Left hindlimb (tissue), 1 donor: Measurements from ENCODE around the gene HLF.

ENCODE experiments used
- DNase-seq: peaks from one replicate; pipeline ENCODE4 v3.0.0-alpha.2; 2018

The HLF gene

GRCh38 chr17:55258578-55259135 lies 6.1 kb upstream of the HLF start:
- DNase-seq = no peak

- no peak for DNase-seq
Observed at GRCh38 chr17:55259684-55260111, 5.1 kb upstream of the HLF start.

GRCh38 chr17:55261311-55261710 lies 3.4 kb upstream of the HLF start:
- no peak for DNase-seq

- peak; percentile 34 for DNase-seq
Observed at GRCh38 chr17:55263569-55264277, 1.0 kb upstream of the HLF start.

- DNase-seq = no peak
Observed at GRCh38 chr17:55264278-55264644, 499 bp upstream of the HLF start.

GRCh38 chr17:55265311-55266021 lies 706 bp downstream of the HLF start:
- DNase-seq = peak; percentile 44

GRCh38 chr17:55266051-55266957 lies 1.5 kb downstream of the HLF start:
- DNase-seq = no peak

GRCh38 chr17:55266958-55267688 lies 2.4 kb downstream of the HLF start:
- no peak for DNase-seq

GRCh38 chr17:55267777-55268648 lies 3.3 kb downstream of the HLF start:
- DNase-seq = no peak

GRCh38 chr17:55268649-55269480 lies 4.1 kb downstream of the HLF start:
- DNase-seq = no peak

- no peak for DNase-seq
Observed at GRCh38 chr17:55269894-55270293, 5.1 kb downstream of the HLF start.

GRCh38 chr17:55271223-55271571 lies 6.4 kb downstream of the HLF start:
- no peak for DNase-seq

GRCh38 chr17:55271958-55272710 lies 7.4 kb downstream of the HLF start:
- no peak for DNase-seq

GRCh38 chr17:55272711-55273578 lies 8.2 kb downstream of the HLF start:
- DNase-seq = no peak

- peak; percentile 82 for DNase-seq
Observed at GRCh38 chr17:55273579-55274354, 9.0 kb downstream of the HLF start.

- DNase-seq = no peak
Observed at GRCh38 chr17:55274355-55275255, 9.8 kb downstream of the HLF start.
